SK-N-MC (cell line): Measurements from ENCODE around the gene SLC35F1.

Experiments
- DNase-seq: peaks from one replicate; pipeline ENCODE4 v3.0.0-alpha.2; 2011; ENCODE audit warnings: low read depth, low spot score
- H3K27ac ChIP-seq: fragments of 200-600 bp; sonication (generic); 2 replicates; pipeline ENCODE4 v1.5.1; 2016; ENCODE audit warnings: mixed run types
- H3K36me3 ChIP-seq: fragments of 200-600 bp; sonication (generic); 2 replicates; pipeline ENCODE4 v1.6.1; 2017; ENCODE audit warnings: antibody characterized with exemption, low read length, mixed read lengths; ENCODE audit not compliant: insufficient read depth
- H3K4me3 ChIP-seq: fragments of 200-600 bp; sonication (generic); 2 replicates; pipeline ENCODE4 v1.5.1; 2016
- H3K9ac ChIP-seq: fragments of 200-600 bp; sonication (generic); 2 replicates; pipeline ENCODE4 v1.8.0; 2017; ENCODE audit warnings: mixed run types, mixed read lengths; ENCODE audit not compliant: insufficient read length
- H3K9me3 ChIP-seq: fragments of 200-600 bp; sonication (generic); 2 replicates; pipeline ENCODE4 v1.6.1; 2017; ENCODE audit warnings: low read depth, mild to moderate bottlenecking, antibody characterized with exemption, low read length, moderate library complexity, mixed read lengths
- EZH2 ChIP-seq: fragments of 200-600 bp; sonication (generic); IDR thresholded peaks from one replicate; pipeline ENCODE4 v1.6.1; 2017; ENCODE audit warnings: antibody characterized with exemption
- FOXP2 ChIP-seq: optimal IDR thresholded peaks from 2 replicates; pipeline ENCODE3; 2011; ENCODE audit warnings: mild to moderate bottlenecking, moderate library complexity; ENCODE audit not compliant: insufficient read depth; ENCODE audit errors: extremely low read length, control extremely low read depth
- POLR2AphosphoS5 ChIP-seq: IDR thresholded peaks from 2 replicates; pipeline ENCODE4 v1.6.1; 2012; ENCODE audit warnings: mild to moderate bottlenecking, low read depth, low read length, borderline replicate concordance

Gene SLC35F1

DNA sequence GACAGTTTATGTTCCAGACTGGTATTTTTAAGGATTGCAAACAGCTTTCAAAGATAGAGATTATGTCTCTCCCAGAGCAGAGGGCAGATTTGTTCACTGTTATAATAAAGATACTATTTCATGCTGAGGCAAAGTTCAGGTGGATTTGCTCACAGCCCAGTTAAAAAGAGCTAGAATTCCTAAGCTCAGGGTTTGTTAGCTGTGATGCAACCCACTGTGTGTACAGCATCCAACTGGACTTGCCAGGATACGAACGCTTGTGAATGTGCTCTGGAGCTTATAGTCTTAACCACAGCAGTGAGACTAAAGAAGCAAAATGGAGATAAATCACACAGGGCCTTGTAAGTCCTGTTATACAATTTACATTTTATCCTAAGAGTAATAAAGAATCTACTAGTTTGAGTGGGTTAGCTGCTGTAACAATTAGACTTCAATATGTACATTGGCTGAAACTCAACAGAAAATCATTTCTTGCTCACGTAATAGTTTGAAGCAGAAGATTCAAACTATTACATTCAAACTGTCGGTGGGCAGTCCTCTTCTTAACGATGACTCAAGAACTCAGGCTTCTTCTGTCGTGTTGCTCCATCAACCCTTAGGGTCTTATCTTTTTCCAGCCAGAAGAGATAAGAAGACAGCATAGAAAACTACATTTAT is 437.1 kb downstream of the SLC35F1 start:
- no peak overlapping the region for H3K4me3 ChIP-seq
- TF ChIP-seq POLR2AphosphoS5 (no peak), FOXP2 (no peak), EZH2 (no peak)
- H3K9me3 ChIP-seq, result no peaks in the 10 kb centered on the region
- no peak overlapping the region for H3K9ac ChIP-seq
- DNase-seq, result no peak
- H3K27ac ChIP-seq, result no peak overlapping the region
- H3K36me3 ChIP-seq, result no peaks in the 10 kb centered on the region

DNA sequence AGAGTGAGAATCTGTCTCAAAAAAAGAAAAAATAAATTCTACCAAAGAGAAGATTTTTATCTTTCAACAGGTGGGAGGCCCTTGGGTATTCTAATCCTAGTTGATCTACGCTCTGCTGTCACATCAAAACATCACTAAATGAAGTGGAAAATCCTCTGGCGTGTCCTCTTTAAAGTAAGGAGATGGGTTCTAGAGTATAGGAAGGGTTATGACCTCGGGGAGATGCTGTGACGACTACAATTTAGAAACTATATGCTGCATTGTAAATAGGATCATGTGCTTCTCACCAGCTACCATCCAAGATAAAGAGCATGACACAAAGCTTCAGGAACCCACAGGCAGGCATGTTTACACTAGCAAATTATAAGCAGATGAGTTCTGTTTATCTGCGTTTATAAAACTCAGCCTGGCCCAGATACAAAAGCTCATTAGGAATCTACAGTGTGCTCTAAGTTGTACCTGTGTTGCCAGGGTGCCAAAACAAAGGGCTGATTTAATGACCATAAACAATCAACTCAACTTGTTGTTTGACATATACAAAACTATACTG is 443.9 kb downstream of the SLC35F1 start:
- H3K27ac ChIP-seq, result no peak overlapping the region
- TF ChIP-seq FOXP2, result no peak
- no peak for TF ChIP-seq EZH2
- no peak for TF ChIP-seq POLR2AphosphoS5
- H3K9ac ChIP-seq, result no peak overlapping the region
- H3K4me3 ChIP-seq, result no peak overlapping the region
- no peaks in the 10 kb centered on the region for H3K9me3 ChIP-seq
- no peak for DNase-seq
- no peaks in the 10 kb centered on the region for H3K36me3 ChIP-seq

DNA sequence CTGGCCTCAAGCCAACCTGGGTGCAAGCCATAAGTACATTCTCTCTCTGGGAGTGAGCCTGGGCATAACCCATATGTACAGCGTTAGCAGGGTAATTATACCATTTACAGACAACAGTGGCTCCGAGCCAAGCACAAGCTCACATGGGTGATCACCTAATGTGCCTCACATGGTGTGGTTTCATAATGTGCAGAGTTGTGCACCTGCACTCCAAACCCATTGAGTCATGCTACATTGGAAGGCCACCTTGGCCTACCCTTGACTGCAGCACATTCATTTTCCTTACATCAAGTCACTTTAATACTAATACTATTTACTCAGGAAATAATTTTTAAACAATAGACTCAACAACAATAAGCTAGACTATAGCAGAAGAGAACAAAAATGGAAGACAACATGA is 446.5 kb downstream of the SLC35F1 start:
- H3K4me3 ChIP-seq, result no peak overlapping the region
- TF ChIP-seq FOXP2 (no peak), POLR2AphosphoS5 (no peak), EZH2 (no peak)
- no peak overlapping the region for H3K27ac ChIP-seq
- no peak for DNase-seq
- no peaks in the 10 kb centered on the region for H3K9me3 ChIP-seq
- no peak overlapping the region for H3K9ac ChIP-seq
- no peaks in the 10 kb centered on the region for H3K36me3 ChIP-seq

- no peak for TF ChIP-seq POLR2AphosphoS5
- no peak for TF ChIP-seq FOXP2
- no peak for TF ChIP-seq EZH2
- Histone ChIP-seq H3K27ac (no peak overlapping the region), H3K36me3 (no peaks in the 10 kb centered on the region), H3K4me3 (no peak overlapping the region), H3K9ac (no peak overlapping the region), H3K9me3 (no peaks in the 10 kb centered on the region)
- DNase-seq, result no peak
Measured at GRCh38 chr6:118354641-118355040, 447.6 kb downstream of the SLC35F1 start.

- H3K4me3 ChIP-seq, result no peak overlapping the region
- H3K27ac ChIP-seq, result no peak overlapping the region
- DNase-seq, result no peak
- H3K9me3 ChIP-seq, result no peaks in the 10 kb centered on the region
- no peaks in the 10 kb centered on the region for H3K36me3 ChIP-seq
- no peak overlapping the region for H3K9ac ChIP-seq
- no peak for TF ChIP-seq POLR2AphosphoS5
- no peak for TF ChIP-seq FOXP2
- no peak for TF ChIP-seq EZH2
Measured at GRCh38 chr6:118356054-118356453, 449.0 kb downstream of the SLC35F1 start.

DNA sequence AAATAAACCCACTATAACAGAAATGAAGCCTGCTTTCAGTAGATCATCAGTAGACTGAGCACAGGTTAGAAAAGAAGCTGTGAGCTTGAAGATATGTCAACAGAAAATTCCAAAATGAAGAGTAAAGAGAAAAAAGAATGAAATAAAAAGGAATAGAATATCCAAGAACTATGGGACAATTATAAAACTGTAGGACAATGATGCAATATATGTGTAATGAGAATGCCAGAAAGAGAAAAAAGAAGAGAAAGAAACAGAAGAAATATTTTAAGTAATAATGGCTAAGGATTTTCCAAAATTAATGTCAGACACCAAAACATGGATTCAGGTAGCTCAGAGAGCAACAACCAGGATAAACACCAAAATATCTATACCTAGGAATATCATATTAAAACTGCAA is 449.6 kb downstream of the SLC35F1 start:
- Histone ChIP-seq H3K9me3 (no peaks in the 10 kb centered on the region), H3K4me3 (no peak overlapping the region), H3K27ac (no peak overlapping the region), H3K36me3 (no peaks in the 10 kb centered on the region), H3K9ac (no peak overlapping the region)
- TF ChIP-seq POLR2AphosphoS5 (no peak), EZH2 (no peak), FOXP2 (no peak)
- DNase-seq, result no peak
